ENCODE measurements around the gene EXOC4.
A peak's percentile ranks its signal among the peaks of the same experiment; 100 is the strongest.

The EXOC4 gene

DNA sequence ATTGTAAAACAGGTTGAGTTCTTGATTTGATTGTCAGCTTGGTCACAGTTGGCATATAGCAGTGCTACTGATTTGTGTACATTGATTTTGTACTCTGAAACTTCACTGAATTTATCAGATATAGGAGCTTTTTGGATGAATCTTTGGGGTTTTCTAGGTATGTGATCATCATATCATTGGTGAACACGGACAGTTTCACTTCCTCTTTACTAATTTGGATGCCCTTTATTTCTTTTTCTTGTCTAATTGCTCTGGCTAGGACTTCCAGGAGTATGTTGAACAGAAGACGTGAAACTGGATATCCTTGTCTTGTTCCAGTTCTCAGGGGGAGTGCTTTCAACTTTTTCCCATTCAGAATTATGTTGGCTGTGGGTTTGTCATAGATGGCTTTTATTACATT is 86.9 kb downstream of the EXOC4 start:
- no peak overlapping the region for H3K27ac ChIP-seq
- TF ChIP-seq, protein P1, sequence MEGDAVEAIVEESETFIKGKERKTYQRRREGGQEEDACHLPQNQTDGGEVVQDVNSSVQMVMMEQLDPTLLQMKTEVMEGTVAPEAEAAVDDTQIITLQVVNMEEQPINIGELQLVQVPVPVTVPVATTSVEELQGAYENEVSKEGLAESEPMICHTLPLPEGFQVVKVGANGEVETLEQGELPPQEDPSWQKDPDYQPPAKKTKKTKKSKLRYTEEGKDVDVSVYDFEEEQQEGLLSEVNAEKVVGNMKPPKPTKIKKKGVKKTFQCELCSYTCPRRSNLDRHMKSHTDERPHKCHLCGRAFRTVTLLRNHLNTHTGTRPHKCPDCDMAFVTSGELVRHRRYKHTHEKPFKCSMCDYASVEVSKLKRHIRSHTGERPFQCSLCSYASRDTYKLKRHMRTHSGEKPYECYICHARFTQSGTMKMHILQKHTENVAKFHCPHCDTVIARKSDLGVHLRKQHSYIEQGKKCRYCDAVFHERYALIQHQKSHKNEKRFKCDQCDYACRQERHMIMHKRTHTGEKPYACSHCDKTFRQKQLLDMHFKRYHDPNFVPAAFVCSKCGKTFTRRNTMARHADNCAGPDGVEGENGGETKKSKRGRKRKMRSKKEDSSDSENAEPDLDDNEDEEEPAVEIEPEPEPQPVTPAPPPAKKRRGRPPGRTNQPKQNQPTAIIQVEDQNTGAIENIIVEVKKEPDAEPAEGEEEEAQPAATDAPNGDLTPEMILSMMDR (conservative IDR thresholded peaks at IDR 0.05): no peak

DNA sequence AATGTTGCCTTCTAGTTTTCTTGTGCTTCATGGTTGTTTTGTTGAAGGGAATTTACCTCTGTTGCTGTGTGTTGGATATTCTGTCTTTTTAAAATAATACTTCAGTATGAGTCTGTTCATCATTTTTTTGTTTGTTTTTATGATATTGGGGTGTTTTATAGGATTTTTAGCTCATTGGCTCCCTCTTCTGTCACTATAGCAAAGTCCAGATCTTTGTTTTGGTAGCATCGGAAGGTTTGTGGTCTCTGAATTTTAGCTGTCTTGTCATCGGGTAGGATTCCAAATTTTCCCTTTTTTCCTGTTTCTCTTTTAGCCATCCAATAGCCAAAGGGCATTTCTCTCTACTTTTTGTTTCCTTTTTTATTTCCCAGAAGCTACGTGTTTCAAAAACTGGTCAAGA is 91.4 kb downstream of the EXOC4 start:
- TF ChIP-seq, protein P1 (conservative IDR thresholded peaks at IDR 0.05): peak; percentile 77
- no peak overlapping the region for H3K27ac ChIP-seq

DNA sequence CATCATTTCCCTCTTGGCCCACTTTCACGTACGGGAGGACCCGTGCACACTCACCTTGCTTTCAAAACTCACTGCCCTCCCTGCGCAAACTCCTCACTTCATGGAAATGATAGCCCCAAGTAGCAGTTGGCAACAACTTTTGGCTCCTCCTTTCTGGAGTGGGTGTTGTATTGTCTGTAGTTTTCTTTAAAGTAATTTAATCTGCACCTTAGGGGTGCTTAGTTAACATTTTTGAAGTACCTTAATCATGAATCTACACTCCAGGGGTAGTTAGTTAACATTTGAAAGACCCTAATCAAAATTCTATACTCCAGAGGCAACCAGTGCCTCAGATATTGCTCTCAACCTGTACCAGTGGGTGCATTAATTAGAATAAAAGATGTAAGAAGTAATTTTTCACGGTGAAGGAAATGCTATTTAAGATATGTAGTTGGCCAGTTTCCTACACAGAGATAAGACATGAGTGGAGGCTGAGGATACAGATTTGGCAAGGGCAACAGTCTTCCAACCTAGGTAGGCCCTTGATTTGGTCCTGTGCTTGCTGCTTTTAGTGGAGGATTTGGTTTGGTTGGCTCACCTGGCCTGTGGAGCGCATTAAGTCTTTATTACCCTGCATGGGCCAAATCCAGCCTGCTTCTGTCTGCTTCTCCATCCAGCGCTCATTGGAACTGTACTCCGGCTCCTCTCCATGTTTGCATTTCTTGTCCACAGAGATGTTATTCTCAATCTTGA is 93.0 kb downstream of the EXOC4 start:
- TF ChIP-seq, protein P1 (conservative IDR thresholded peaks at IDR 0.05): no peak
- no peak overlapping the region for H3K27ac ChIP-seq

DNA sequence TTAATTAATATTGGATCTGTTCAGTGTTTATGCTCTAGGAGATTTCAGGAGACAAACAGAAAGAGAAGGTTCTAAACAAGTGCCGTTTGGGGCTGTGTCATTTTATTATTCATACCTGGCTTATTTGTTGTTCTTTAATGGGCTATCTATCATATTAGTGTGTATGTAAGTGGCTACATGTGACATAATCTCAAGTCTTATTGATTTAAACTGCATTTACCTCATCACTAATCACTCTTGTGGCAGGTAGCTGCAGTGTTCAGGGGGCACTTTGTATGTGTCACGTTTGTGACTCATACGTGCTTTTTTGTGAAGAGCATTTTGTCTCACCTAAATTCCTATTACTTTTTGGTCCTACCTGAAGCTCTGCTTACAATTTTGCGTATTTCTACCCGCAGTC is 95.4 kb downstream of the EXOC4 start:
- H3K27ac ChIP-seq: no peak overlapping the region
- TF ChIP-seq, protein P1 (conservative IDR thresholded peaks at IDR 0.05): no peak

DNA sequence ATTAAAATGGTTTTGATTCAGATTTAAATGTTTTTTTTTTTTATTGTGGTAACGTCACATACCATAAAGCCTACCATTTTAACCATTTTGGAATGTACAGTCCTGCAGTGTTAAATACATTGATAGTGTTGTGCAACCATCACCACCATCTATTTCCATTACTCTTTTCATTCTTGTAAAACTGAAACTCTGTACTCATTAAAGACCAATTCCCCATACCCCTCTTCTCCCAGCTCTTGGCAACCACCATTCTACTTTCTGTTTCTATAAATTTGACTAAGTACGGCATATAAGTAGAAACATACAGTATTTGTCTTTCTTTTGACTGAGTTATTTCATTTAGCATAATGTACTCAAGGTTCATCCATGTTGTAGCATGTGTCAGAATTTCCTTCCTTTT is 96.2 kb downstream of the EXOC4 start:
- H3K27ac ChIP-seq: no peak overlapping the region
- TF ChIP-seq, protein P1 (conservative IDR thresholded peaks at IDR 0.05): no peak

DNA sequence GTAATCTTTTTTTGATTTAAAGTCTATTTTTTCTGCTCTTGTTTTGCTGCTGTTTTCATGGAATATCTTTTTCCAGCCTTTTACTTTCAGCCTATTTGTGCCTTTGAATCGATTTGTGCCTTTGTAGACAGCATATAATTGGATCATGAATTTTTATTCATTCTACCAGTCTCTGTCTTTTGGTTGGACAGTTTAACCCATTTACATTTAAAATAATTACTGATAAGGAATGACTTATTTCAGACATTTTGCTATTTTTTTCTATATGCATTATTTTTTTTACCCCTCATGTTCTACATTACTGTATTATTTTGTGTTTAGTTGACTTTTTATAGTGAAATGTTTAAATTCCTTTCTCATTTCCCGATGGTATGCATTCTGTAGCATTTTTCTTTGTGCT is 99.6 kb downstream of the EXOC4 start:
- TF ChIP-seq, protein P1 (conservative IDR thresholded peaks at IDR 0.05): no peak
- no peak overlapping the region for H3K27ac ChIP-seq

DNA sequence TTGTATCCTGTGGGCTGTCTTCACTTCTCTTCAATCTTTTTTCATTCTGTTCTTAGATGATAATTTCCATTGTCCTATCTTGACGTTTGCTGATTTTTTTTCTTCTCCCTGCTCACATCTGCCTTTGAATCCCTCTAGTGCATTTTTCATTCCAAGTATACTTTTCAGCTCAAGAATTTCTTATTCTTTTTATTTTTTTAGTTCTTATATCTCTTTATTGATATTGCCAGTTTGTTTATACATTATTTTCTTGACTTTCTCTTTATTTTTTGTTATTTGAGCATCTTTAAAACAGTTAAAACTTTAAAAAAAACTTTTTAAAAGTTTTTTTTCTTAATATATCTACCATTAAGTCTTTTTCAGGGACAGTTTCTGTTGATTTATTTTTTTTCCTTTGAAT is 100.9 kb downstream of the EXOC4 start:
- no peak overlapping the region for H3K27ac ChIP-seq
- TF ChIP-seq, protein P1 (conservative IDR thresholded peaks at IDR 0.05): no peak

All from VCaP (cell line).